Loucy (cell line): ENCODE results near the gene PATE1.

Experiments
- H2AFZ ChIP-seq: fragments of 200-600 bp; sonication (generic); 2 replicates; pipeline ENCODE4 v1.6.0; 2016; ENCODE audit warnings: antibody characterized with exemption, mild to moderate bottlenecking, low read length, moderate library complexity
- H3F3A ChIP-seq: fragments of 200-600 bp; 2 replicates; pipeline ENCODE4 v1.6.0; 2016; ENCODE audit warnings: antibody characterized with exemption, low read depth, mild to moderate bottlenecking
- H3K27me3 ChIP-seq: fragments of 200-600 bp; sonication (generic); 2 replicates; pipeline ENCODE4 v1.6.1; 2014; ENCODE audit warnings: low read length, mild to moderate bottlenecking; ENCODE audit not compliant: insufficient read depth, poor library complexity, severe bottlenecking
- H3K36me3 ChIP-seq: fragments of 200-600 bp; sonication (generic); 2 replicates; pipeline ENCODE4 v1.6.1; 2016; ENCODE audit warnings: low read length; ENCODE audit not compliant: insufficient read depth
- H3K4me1 ChIP-seq: fragments of 200-600 bp; sonication (generic); 2 replicates; pipeline ENCODE4 v1.5.1; 2014; ENCODE audit warnings: low read length, mild to moderate bottlenecking; ENCODE audit not compliant: insufficient read depth, poor library complexity, severe bottlenecking
- H3K4me2 ChIP-seq: fragments of 200-600 bp; sonication (generic); 2 replicates; pipeline ENCODE4 v1.6.0; 2014; ENCODE audit warnings: antibody characterized with exemption, low read length, low read depth, mild to moderate bottlenecking; ENCODE audit not compliant: poor library complexity, severe bottlenecking
- H3K4me3 ChIP-seq: fragments of 200-600 bp; sonication (generic); 2 replicates; pipeline ENCODE4 v1.5.1; 2014; ENCODE audit warnings: low read length, mild to moderate bottlenecking, mixed read lengths; ENCODE audit not compliant: poor library complexity, severe bottlenecking
- H3K79me2 ChIP-seq: fragments of 200-600 bp; sonication (generic); 2 replicates; pipeline ENCODE4 v1.6.1; 2014; ENCODE audit warnings: low read length; ENCODE audit not compliant: insufficient read depth
- H3K9ac ChIP-seq: fragments of 200-600 bp; sonication (generic); 2 replicates; pipeline ENCODE4 v1.6.0; 2014; ENCODE audit warnings: mild to moderate bottlenecking, low read depth, low read length, moderate library complexity; ENCODE audit not compliant: poor library complexity, severe bottlenecking
- H3K9me2 ChIP-seq: fragments of 200-600 bp; sonication (generic); replicated peaks from 2 replicates; pipeline ENCODE4 v1.6.1; 2016; ENCODE audit warnings: low read depth, low read length, mixed read lengths
- H3K9me3 ChIP-seq: fragments of 200-600 bp; sonication (generic); 2 replicates; pipeline ENCODE4 v1.6.1; 2014; ENCODE audit warnings: mild to moderate bottlenecking, antibody characterized with exemption, low read length, low read depth; ENCODE audit not compliant: insufficient read depth
- H4K20me1 ChIP-seq: fragments of 200-600 bp; sonication (generic); 2 replicates; pipeline ENCODE4 v1.6.0; 2014; ENCODE audit warnings: antibody characterized with exemption, low read length, mild to moderate bottlenecking; ENCODE audit not compliant: insufficient read depth, poor library complexity, severe bottlenecking
- EZH2phosphoT487 ChIP-seq: fragments of 200-600 bp; IDR thresholded peaks from 2 replicates; pipeline ENCODE4 v1.6.1; 2018; ENCODE audit warnings: antibody characterized with exemption, mild to moderate bottlenecking, moderate library complexity, borderline replicate concordance
- TF ChIP-seq, protein P1 (sequence below): fragments of 200-600 bp; sonication (generic); conservative IDR thresholded peaks from 2 replicates; pipeline ENCODE4 v1.5.1; 2014; ENCODE audit warnings: mild to moderate bottlenecking, antibody characterized with exemption, low read length

PATE1 gene

DNA sequence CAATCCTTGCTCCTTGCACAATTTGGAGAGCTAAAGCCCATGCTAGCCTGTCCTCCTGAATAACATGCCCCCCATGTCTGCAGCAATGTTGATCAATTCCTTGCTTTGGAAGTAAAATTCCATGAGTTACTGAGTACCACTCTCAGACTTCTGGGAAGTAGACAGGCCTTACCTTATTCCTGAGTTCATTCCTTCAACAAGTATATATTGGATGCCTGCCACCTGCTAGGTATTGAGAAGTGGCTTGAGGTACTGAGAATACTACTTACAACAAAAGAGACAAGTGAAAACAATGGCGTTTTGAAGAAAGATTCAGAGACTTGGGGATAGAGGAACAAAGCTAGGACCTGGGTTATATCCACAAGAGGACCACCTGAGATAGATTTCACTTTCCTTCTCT, 20.2 kb downstream of the PATE1 start:
- Histone ChIP-seq H3K4me3 (no peak overlapping the region), H3K79me2 (no peaks in the 10 kb centered on the region), H3K4me1 (no peaks in the 10 kb centered on the region), H4K20me1 (no peaks in the 10 kb centered on the region), H3F3A (no peaks in the 10 kb centered on the region), H3K9me3 (no peaks in the 10 kb centered on the region), H3K36me3 (no peaks in the 10 kb centered on the region), H3K9me2 (no peaks in the 10 kb centered on the region), H3K9ac (no peak overlapping the region), H3K27me3 (no peaks in the 10 kb centered on the region), H3K4me2 (no peak overlapping the region), H2AFZ (no peak overlapping the region)
- TF ChIP-seq, protein P1, sequence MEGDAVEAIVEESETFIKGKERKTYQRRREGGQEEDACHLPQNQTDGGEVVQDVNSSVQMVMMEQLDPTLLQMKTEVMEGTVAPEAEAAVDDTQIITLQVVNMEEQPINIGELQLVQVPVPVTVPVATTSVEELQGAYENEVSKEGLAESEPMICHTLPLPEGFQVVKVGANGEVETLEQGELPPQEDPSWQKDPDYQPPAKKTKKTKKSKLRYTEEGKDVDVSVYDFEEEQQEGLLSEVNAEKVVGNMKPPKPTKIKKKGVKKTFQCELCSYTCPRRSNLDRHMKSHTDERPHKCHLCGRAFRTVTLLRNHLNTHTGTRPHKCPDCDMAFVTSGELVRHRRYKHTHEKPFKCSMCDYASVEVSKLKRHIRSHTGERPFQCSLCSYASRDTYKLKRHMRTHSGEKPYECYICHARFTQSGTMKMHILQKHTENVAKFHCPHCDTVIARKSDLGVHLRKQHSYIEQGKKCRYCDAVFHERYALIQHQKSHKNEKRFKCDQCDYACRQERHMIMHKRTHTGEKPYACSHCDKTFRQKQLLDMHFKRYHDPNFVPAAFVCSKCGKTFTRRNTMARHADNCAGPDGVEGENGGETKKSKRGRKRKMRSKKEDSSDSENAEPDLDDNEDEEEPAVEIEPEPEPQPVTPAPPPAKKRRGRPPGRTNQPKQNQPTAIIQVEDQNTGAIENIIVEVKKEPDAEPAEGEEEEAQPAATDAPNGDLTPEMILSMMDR = no peak
- no peak for TF ChIP-seq EZH2phosphoT487

DNA sequence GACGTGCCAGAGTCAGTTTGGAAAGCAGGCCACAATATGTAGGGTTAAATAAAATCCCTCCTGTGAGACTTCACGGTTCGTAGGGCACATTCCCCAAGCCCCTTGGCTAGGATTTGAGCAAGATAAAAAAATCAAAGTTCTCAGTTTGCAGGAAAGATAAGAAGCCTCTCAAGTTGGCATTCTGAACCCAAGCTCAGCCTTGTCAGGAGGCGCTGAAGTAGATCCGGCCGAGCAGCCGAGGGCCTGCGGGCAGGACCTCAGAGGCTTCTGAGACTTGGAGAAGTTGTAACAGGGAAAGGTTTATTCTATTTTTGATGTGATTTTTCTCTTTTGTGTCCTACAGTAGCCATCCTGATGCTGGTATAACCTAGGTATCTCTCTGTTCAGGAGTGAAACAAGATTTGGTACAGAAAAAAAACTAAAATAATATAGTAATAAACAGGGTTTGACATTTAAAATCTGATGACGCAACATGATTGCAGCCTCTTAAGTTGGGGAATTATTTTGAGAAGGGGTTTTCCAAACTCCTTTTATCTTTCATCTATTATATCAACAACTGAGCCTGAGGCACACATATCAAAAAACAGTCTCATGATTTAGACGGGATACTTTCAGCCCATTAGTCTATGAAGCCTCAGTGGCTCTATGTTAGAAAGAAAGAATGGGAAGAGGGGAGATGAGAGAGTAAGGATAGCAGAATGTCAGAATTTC, 22.4 kb downstream of the PATE1 start:
- TF ChIP-seq EZH2phosphoT487 = no peak
- TF ChIP-seq, protein P1 = no peak
- no peak overlapping the region for H2AFZ ChIP-seq
- no peaks in the 10 kb centered on the region for H4K20me1 ChIP-seq
- H3K9me3 ChIP-seq = no peaks in the 10 kb centered on the region
- no peak overlapping the region for H3K4me3 ChIP-seq
- H3K27me3 ChIP-seq = no peaks in the 10 kb centered on the region
- H3K9ac ChIP-seq = no peak overlapping the region
- H3K4me1 ChIP-seq = no peaks in the 10 kb centered on the region
- no peaks in the 10 kb centered on the region for H3K79me2 ChIP-seq
- no peaks in the 10 kb centered on the region for H3K36me3 ChIP-seq
- H3K9me2 ChIP-seq = no peaks in the 10 kb centered on the region
- no peaks in the 10 kb centered on the region for H3F3A ChIP-seq
- H3K4me2 ChIP-seq = no peak overlapping the region

DNA sequence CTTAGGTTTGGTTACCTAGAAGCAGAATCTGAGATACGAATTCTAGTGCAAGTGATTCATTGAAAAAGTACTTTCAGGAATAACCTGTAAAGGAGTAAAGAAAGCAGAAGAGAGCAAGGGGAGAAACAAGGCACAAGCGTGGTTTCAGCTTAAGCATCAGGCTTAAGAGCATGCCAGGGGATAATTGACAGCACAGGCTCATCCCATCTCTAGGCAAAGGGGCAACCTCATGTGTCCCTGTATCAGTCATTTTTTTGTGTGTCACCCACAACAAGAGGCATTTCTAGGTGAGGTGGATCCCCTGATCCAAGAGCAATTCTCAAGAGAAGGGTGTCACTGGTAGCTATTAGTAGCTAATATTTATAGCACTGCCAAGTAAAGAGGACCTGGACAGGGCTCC, 24.5 kb downstream of the PATE1 start:
- Histone ChIP-seq H3K4me3 (no peak overlapping the region), H3K9me2 (no peaks in the 10 kb centered on the region), H3F3A (no peaks in the 10 kb centered on the region), H4K20me1 (no peaks in the 10 kb centered on the region), H3K36me3 (no peaks in the 10 kb centered on the region), H3K27me3 (no peaks in the 10 kb centered on the region), H2AFZ (no peak overlapping the region), H3K79me2 (no peaks in the 10 kb centered on the region), H3K4me1 (no peaks in the 10 kb centered on the region), H3K9ac (no peak overlapping the region), H3K4me2 (no peak overlapping the region), H3K9me3 (no peaks in the 10 kb centered on the region)
- TF ChIP-seq EZH2phosphoT487 = no peak
- TF ChIP-seq, protein P1 = no peak
